Left hindlimb (tissue), 1 donor: ENCODE results near the gene GLT1D1.

ENCODE experiments used
- DNase-seq: peaks from one replicate; pipeline ENCODE4 v3.0.0-alpha.2; 2018

Gene GLT1D1

GRCh38 chr12:129009833-129010622, 156.8 kb downstream of the GLT1D1 start:
- DNase-seq = no peak

- DNase-seq = no peak
Observed at GRCh38 chr12:129016159-129016558, 162.9 kb downstream of the GLT1D1 start.

- no peak for DNase-seq
Observed at GRCh38 chr12:129025055-129025454, 171.8 kb downstream of the GLT1D1 start.

GRCh38 chr12:129028844-129029243, 175.6 kb downstream of the GLT1D1 start:
- no peak for DNase-seq
